Endothelial cell of umbilical vein (primary cell): ENCODE measurements around the gene SAMD11. TPM values are rescaled to one million over a fixed set of nuclear protein-coding genes. Genes with fewer than 3 reads are reported as not detected.

Source experiments
- BruUV-seq: library from RNA; stranded (reverse); fragments of 400-500 nt; replicated peaks from 2 replicates; lab custom pipeline; 2021; lab: Mats Ljungman, UMichigan
- CTCF ChIA-PET: fragments of 300-600, 350-600 bp; sonication (Branson Sonifier 250); formaldehyde crosslinking; loops from one replicate; lab custom pipeline; 2021; ENCODE audit warnings: antibody characterized with exemption, inconsistent platforms; lab: Charles Lee
- POLR2A ChIA-PET: fragments of 300-600, 350-600 bp; sonication (Branson Sonifier 250); formaldehyde crosslinking; loops from one replicate; lab custom pipeline; 2021; ENCODE audit warnings: antibody characterized with exemption, inconsistent platforms; lab: Charles Lee
- DNase-seq: peaks from one replicate; pipeline ENCODE4 v3.0.0-alpha.2; 2011; ENCODE audit warnings: low read depth, low spot score
- FAIRE-seq: peaks from 2 replicates; lab custom pipeline; 2011; peaks lifted over from hg19 to GRCh38; lab: Jason Lieb, UNC
- H2AFZ ChIP-seq: 2 replicates; pipeline ENCODE4 v1.6.0; 2012; ENCODE audit warnings: low read depth, low read length, control low read depth, inconsistent platforms
- H3K27ac ChIP-seq: 2 replicates; pipeline ENCODE4 v1.5.1; 2011; ENCODE audit warnings: low read depth, mild to moderate bottlenecking, control low read depth, low read length, moderate library complexity; ENCODE audit not compliant: insufficient read depth
- H3K27me3 ChIP-seq, 2 experiments: 2 replicates each; pipeline versions ENCODE4 v1.6.0 to v1.6.1; 2011; ENCODE audit warnings: low read length in 2 of 2, mixed read lengths in 1 of 2; ENCODE audit not compliant: control insufficient read depth in 2 of 2, insufficient read depth in 2 of 2
- H3K36me3 ChIP-seq, 2 experiments: 2 replicates in 1 of 2; 3 replicates in 1 of 2; pipeline ENCODE4 v1.5.1; 2011; ENCODE audit warnings: low read length in 2 of 2, mild to moderate bottlenecking in 1 of 2, moderate library complexity in 1 of 2; ENCODE audit not compliant: control insufficient read depth in 2 of 2, insufficient read depth in 2 of 2; ENCODE audit errors: extremely low read depth in 1 of 2
- H3K4me1 ChIP-seq: 3 replicates; pipeline ENCODE4 v1.5.1; 2011; ENCODE audit warnings: mild to moderate bottlenecking, low read length; ENCODE audit not compliant: control insufficient read depth, insufficient read depth; ENCODE audit errors: extremely low read depth
- H3K4me2 ChIP-seq: 2 replicates; pipeline ENCODE4 v1.6.1; 2011; ENCODE audit warnings: low read length, control low read depth, mixed read lengths; ENCODE audit not compliant: insufficient read depth
- H3K4me3 ChIP-seq, 3 experiments: fragments of 200-600 bp in 1 of 3; sonication (generic), shearing (Covaris generic) in 1 of 3; replicated peaks in 1 of 3; 2 replicates each; pipeline ENCODE4 v1.5.1; 2011 to 2016; ENCODE audit warnings: control low read depth in 3 of 3, low read length in 3 of 3, mild to moderate bottlenecking in 2 of 3, inconsistent platforms in 1 of 3, low read depth in 1 of 3, moderate library complexity in 1 of 3; ENCODE audit not compliant: insufficient read depth in 1 of 3
- H3K79me2 ChIP-seq: 2 replicates; pipeline ENCODE4 v1.6.0; 2012; ENCODE audit warnings: low read length, inconsistent platforms; ENCODE audit not compliant: control insufficient read depth, insufficient read depth
- H3K9ac ChIP-seq: replicated peaks from 2 replicates; pipeline ENCODE3; 2011; ENCODE audit warnings: low read length, control low read depth; ENCODE audit not compliant: insufficient read depth; ENCODE audit errors: extremely low read depth
- H3K9me1 ChIP-seq: replicated peaks from 3 replicates; pipeline ENCODE4 v1.6.0; 2011; ENCODE audit warnings: mild to moderate bottlenecking, low read length; ENCODE audit not compliant: control insufficient read depth, insufficient read depth; ENCODE audit errors: extremely low read depth
- H3K9me3 ChIP-seq: replicated peaks from 2 replicates; pipeline ENCODE4 v1.5.1; 2012; ENCODE audit warnings: low read length, inconsistent platforms; ENCODE audit not compliant: control insufficient read depth, insufficient read depth
- H4K20me1 ChIP-seq: replicated peaks from 2 replicates; pipeline ENCODE3; 2011; ENCODE audit warnings: mild to moderate bottlenecking, low read length; ENCODE audit not compliant: control insufficient read depth, insufficient read depth; ENCODE audit errors: extremely low read depth
- EZH2 ChIP-seq: IDR thresholded peaks from 2 replicates; pipeline ENCODE4 v1.6.1; 2012; ENCODE audit warnings: borderline replicate concordance, low read depth, mild to moderate bottlenecking, moderate library complexity, low read length, inconsistent platforms; ENCODE audit not compliant: severe bottlenecking
- FOS ChIP-seq: IDR thresholded peaks from 2 replicates; pipeline ENCODE4 v1.6.1; 2011; ENCODE audit warnings: mild to moderate bottlenecking, low read length, moderate library complexity, borderline replicate concordance; ENCODE audit not compliant: insufficient read depth
- POLR2AphosphoS5 ChIP-seq: IDR thresholded peaks from 2 replicates; pipeline ENCODE4 v1.6.1; 2012; ENCODE audit warnings: low read depth, mild to moderate bottlenecking, control low read depth, low read length, moderate library complexity; ENCODE audit not compliant: insufficient read depth
- dilution Hi-C: fragments of 300-500 bp; cut with MboI; formaldehyde crosslinking; loops from one replicate; pipeline ENCODE4 v1.15.0; 2019; ENCODE audit warnings: low sequenced_read_pairs; ENCODE audit not compliant: extremely low pct_ligation_motif_present
- intact Hi-C: fragments of 100-400 bp; cut with micrococcal nuclease; formaldehyde crosslinking; loops from one replicate; pipeline ENCODE4 v1.10.0; 2022
- polyA plus RNA-seq, 4 experiments: library from polyadenylated mRNA; depleted of rRNA in 3 of 4; stranded (reverse) in 3 of 4; unstranded in 1 of 4; fragments of >200 nt; gene quantifications; 2 replicates each; pipeline versions ENCODE4 v1.2.1 to v1.2.3, GENCODE V29; 2011 to 2012; ENCODE audit warnings: missing spikeins in 1 of 4
- total RNA-seq: library from RNA; stranded (reverse); gene quantifications from 2 replicates; pipeline ENCODE4 v1.2.3, GENCODE V29; 2021

The SAMD11 gene
- total and polyA plus RNA-seq, 2 donors (not counting 3 experiments of a cell fraction or from before 2014, with no cell fraction given): not detected

- Histone ChIP-seq H3K27ac (no peak overlapping the region), H3K9ac (no peak overlapping the region), H4K20me1 (no peaks in the 10 kb centered on the region), H2AFZ (peak overlapping the region; percentile 28), H3K36me3 (peaks cover 0 to 18% of the 10 kb centered on the region in 2 experiments), H3K4me3 (peak overlapping the region in 2 of 3 experiments; percentile 29 to 68), H3K4me2 (no peak overlapping the region), H3K9me1 (no peaks in the 10 kb centered on the region), H3K4me1 (peaks cover 5% of the 10 kb centered on the region), H3K79me2 (peaks cover 18% of the 10 kb centered on the region), H3K27me3 (no peaks in the 10 kb centered on the region), H3K9me3 (no peaks in the 10 kb centered on the region)
- POLR2A ChIA-PET: no interaction called here
- TF ChIP-seq EZH2: peak; percentile 67
- TF ChIP-seq FOS: no peak
- dilution Hi-C loops (no loop called here), intact Hi-C loops (loop anchor here (1.0 to 5.0 kb wide), 3 partner anchors 19 to 109 kb away; partner anchors contain the start of gene SAMD11)
- CTCF ChIA-PET: interaction anchor here (0.8 to 1.4 kb wide), 4 partner anchors 16 to 55 kb away, joined by 3 to 6 read pairs (median 3); no protein-coding TSS in a partner anchor
- FAIRE-seq (no peak), DNase-seq (no peak)
- no TSS peak for BruUV-seq
Observed at GRCh38 chr1:959731-960362, 36.1 kb downstream of the SAMD11 start.

DNA sequence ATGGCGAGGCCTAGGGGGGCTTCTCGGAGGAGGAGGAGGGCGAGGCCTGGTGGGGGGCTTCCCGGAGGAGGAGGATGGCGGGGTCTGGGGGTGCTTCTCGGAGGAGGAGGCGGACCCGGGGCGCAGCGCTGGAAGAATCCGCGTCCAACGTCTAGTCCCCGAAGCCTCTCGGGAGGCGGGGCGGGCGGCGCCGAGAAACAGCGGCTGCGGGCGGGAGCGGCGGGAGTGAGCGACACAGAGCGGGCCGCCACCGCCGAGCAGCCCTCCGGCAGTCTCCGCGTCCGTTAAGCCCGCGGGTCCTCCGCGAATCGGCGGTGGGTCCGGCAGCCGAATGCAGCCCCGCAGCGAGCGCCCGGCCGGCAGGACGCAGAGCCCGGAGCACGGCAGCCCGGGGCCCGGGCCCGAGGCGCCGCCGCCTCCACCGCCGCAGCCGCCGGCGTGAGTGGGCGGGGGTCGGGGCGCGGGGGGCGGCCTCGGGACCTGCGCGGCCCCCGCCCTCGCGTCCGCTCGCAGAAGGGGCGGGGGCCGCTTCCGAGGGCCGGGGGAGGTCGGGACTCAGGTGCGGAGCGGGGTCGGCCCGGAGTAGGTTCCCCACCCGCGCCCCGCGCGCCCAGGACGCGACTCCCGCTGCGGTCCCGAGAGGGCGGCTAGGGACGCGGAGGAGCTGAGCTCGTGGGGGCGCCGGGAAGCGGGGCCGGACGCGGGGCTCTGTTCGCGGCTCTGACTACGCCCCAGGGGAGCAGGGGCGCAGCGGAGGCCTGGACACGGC, 36.8 kb downstream of the SAMD11 start, which contains the start of gene KLHL17:
Gene KLHL17, plus strand, starts transcription at position 222 of the 769 bp plus-strand sequence. Its CDS starts 110 bp downstream, at position 332.
- peak within 1 kb of the TSS; percentile 44 to 68 (median 45) for H3K4me3 ChIP-seq
- peaks cover 0 to 11% of the 10 kb centered on the region in 2 experiments for H3K36me3 ChIP-seq
- no peaks in the 10 kb centered on the region for H3K27me3 ChIP-seq
- peak within 1 kb of the TSS; percentile 14 for H3K9ac ChIP-seq
- peak; percentile 61 for FAIRE-seq
- peak; percentile 43 for DNase-seq
- TF ChIP-seq POLR2AphosphoS5 (peak; percentile 70), FOS (no peak)
- no peak within 1 kb of the TSS for H3K27ac ChIP-seq
- ChIA-PET CTCF (interaction anchor here (1.8 kb wide), 1 partner anchor 56 kb away, joined by 4 read pairs; no protein-coding TSS in a partner anchor), POLR2A (no interaction called here)
- H3K9me3 ChIP-seq: no peaks in the 10 kb centered on the region
- H4K20me1 ChIP-seq: no peaks in the 10 kb centered on the region
- peak within 1 kb of the TSS; percentile 46 for H2AFZ ChIP-seq
- dilution Hi-C loops: no loop called here
- intact Hi-C loops: loop anchor here (2.0 kb wide), 1 partner anchor 20 kb away; no protein-coding TSS in a partner anchor
- H3K79me2 ChIP-seq: peaks cover 18% of the 10 kb centered on the region
- BruUV-seq: no TSS peak
- no peak within 1 kb of the TSS for H3K4me2 ChIP-seq
- H3K4me1 ChIP-seq: peaks cover 5% of the 10 kb centered on the region
- no peaks in the 10 kb centered on the region for H3K9me1 ChIP-seq
